Measurements from ENCODE around the gene VPS37B.
A peak's percentile ranks its signal among the peaks of the same experiment; 100 is the strongest.

Gene VPS37B

DNA sequence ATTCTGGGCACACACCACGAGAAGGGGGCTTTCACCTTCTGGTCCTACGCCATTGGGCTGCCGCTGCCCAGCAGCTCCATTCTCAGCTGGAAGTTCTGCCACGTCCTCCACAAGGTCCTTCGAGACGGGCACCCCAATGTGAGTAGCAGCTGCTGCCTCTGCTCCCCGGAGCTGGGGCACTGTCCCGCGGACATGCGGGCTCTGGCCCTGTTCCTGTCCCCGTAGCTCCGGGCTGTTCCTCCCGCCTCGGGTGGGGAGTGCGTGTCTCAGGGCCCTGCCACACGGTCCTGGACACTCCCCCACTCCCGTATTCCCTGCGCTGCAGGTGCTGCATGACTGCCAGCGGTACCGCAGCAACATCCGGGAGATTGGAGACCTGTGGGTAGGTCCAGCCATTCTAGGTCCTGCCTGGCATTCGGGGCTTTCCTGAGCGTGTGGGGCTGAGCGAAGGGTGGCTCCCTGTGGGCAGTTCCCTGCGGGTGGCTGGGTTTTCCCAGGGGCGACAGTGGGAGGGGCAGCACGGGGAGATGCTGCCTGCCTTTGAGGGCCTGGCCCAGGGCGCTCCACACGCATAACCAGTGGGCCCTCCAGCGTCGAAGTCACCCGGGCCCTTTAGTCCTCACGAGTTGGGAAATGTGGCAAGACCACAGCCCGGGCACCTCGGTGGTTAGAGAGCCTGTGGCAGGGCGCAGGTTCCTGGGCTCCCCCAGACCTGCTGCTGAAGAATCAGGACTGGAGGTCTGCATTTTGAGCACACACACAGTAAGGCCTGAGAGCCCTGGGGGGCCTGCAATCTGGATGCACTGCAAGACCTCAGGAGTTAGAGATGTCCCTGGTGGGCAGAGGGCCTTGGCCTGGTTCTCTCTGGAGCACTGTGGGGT, 47.2 kb downstream of the VPS37B start:
- Mint-ChIP-seq H3K4me3 (no peak overlapping the region), H3K9me3 (ENCODE audit: low read depth) (no peaks in the 10 kb centered on the region), H3K27me3 (no peaks in the 10 kb centered on the region), H3K4me1 (ENCODE audit: low read depth) (peaks cover under 1% of the 10 kb centered on the region), H3K27ac (no peak overlapping the region), H3K36me3 (no peaks in the 10 kb centered on the region)

DNA sequence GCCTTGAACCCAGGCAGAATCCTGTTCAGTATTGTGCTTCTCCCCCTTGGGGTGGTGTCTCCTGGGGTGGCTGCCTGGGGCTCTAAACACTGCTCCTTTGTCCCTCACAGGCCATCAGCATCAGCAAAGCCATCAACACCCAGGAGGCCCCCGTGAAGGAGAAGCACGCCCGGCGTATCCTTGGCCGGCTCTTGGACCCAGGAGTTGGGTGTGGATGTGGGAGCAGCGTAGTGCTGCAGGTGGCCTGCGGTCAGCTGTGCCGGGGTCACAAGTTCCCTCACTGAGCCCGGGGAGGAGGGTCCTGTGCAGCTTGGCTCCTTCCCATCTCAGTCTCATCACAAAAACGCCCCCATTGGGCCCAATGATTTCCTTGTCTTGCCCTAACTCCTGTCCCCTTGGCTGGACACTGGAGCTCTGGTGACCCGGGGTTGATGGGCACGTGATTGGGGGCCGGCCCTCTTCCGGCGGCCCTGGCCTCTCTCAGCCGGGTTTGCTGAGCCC, 48.0 kb downstream of the VPS37B start:
- peaks cover 2% of the 10 kb centered on the region for H3K4me1 Mint-ChIP-seq (ENCODE audit: low read depth)
- H3K9me3 Mint-ChIP-seq (ENCODE audit: low read depth) = no peaks in the 10 kb centered on the region
- H3K27me3 Mint-ChIP-seq = no peaks in the 10 kb centered on the region
- no peak overlapping the region for H3K4me3 Mint-ChIP-seq
- no peak overlapping the region for H3K27ac Mint-ChIP-seq
- H3K36me3 Mint-ChIP-seq = no peaks in the 10 kb centered on the region

DNA sequence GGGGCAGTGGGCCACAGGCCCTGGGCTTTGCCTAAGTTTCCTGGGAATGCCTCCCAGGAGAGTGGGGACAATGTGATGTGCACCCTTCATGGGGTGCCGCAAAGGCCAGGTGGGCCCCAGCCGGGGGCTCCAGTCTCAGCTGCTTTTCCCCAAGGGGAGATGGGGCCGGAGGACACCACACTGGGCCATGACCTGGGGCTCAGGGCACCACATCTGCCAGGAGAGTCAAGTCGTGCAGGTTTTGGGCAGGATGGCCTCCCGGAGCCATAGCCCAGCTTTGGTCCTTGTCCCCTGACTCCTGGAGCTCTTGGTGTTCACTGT, 48.4 kb downstream of the VPS37B start:
- Mint-ChIP-seq H3K27ac (no peak overlapping the region), H3K9me3 (ENCODE audit: low read depth) (no peaks in the 10 kb centered on the region), H3K36me3 (no peaks in the 10 kb centered on the region), H3K4me1 (ENCODE audit: low read depth) (peaks cover 2% of the 10 kb centered on the region), H3K27me3 (no peaks in the 10 kb centered on the region), H3K4me3 (no peak overlapping the region)

DNA sequence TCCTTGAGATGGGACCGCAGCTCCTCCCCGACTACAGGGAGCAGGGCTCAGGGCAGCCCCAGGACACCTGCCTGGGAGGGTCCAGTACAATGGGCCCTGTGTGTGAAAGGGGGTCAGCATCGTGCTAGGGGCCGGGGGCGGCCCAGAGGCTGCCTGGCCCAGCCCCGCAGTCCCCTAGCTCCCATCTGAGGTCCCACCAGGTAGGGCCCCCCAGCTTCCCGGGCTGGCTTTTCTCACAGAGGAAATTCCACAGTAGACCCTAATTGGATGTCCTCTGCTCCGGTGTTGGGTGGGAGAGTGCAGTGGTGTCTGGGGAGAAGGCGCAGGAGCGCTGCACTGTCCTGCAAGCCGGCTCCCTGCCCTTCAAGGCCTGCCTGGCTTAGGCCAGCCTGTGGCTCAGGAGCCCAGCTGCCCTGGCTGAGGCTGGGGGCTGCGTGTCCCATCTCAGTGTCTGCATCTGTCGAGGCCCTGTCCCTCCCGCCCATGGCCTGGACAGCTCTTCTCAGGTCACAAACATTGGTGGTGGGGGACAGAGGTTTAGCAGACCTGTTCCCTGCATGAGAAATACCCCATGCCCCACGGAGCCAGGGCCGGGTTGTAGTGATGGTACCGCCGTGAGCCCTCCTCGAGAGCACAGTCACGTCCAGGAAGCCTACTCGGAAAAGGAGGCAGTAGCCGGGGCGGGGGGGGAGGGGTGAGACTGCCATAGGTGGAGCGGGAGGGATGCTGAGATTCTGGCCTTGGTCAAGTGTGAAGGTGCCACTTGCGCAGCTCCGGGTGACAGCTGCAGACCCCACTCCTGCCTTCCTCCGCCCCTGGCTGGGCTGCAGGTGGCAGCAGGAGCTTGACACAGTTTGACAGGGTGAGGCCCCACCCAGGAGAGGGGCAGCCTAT, 49.1 kb downstream of the VPS37B start:
- no peaks in the 10 kb centered on the region for H3K9me3 Mint-ChIP-seq (ENCODE audit: low read depth)
- H3K4me3 Mint-ChIP-seq = no peak overlapping the region
- no peak overlapping the region for H3K27ac Mint-ChIP-seq
- H3K27me3 Mint-ChIP-seq = no peaks in the 10 kb centered on the region
- no peaks in the 10 kb centered on the region for H3K36me3 Mint-ChIP-seq
- H3K4me1 Mint-ChIP-seq (ENCODE audit: low read depth) = peaks cover 2% of the 10 kb centered on the region

DNA sequence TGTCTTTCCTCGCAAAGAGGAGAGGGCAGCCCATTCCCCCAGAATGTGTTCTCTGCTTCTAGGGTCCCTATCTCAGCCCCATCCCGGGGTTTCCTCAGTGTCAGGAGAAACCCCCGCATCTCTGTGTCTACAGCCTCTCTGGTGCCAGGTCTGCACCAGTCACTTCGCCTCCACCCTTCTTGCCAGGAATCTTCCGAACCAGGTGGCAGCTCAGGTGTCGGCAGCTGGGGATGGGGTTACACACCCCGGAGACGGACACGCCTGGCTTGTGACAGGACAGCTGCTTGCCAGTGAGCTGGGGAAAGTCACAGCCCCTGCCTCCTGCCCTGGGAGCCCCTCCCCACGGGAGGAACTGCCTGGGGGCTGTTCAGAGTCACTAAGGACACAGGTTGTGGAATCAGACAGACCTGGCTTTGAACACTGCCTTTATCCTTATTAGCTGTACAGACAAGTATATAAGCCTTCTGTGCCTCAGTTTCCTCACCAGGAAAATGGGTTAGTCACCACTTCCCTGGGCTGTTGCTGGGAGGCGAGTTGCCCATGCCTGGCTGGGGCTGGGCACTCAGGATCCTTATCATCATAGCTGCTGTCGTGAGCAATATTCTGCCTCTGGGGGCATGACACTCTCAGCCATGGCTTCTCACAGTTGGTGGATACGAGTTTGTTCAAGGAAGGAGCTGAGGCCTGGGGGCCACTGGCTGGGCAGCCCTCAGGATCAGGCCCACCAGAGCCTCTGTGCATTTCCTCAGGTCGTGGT, 49.9 kb downstream of the VPS37B start:
- Mint-ChIP-seq H3K27me3 (no peaks in the 10 kb centered on the region), H3K27ac (no peak overlapping the region), H3K4me1 (ENCODE audit: low read depth) (peaks cover 5% of the 10 kb centered on the region), H3K36me3 (no peaks in the 10 kb centered on the region), H3K9me3 (ENCODE audit: low read depth) (no peaks in the 10 kb centered on the region), H3K4me3 (no peak overlapping the region)

DNA sequence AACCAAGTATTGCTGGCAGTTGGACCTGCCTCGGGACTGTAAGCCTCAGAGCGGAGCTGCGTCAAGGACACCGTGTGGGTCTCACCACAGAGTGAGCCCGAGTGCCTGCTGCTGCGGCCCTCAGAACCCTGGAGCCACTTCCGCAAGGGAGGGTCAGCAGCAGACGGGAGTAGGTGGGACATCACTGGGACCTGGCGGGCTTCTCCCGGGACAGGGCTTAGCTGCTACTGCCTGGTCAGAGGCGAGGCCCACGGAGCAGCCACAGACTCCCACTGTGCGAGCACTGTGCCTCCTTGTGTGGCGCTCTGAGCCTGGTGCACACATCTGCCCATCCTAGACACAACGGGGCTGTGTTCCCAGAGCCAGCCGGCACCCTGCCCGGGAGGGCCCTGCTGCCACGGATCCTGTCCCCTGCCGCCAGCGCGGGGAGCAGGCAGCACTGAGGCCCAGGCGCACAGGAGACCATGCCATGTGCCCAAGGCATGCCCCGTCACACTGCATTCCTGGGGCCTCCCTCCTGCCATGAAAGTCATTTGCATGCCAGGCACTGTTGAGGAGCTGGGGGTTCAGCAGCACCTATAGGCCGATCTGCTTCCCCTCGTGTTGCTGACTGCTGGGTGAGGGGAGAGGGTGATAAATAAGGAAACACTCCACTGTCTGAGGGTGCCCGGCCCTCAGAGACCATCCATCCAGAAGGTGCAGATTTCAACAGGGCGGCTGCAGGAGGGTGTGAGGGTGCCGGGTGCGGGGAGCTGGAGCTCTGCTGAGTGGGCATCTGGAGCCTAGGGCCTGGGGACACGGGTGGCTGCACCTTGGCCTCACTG, 50.7 kb downstream of the VPS37B start:
- Mint-ChIP-seq H3K27ac (no peak overlapping the region), H3K27me3 (no peaks in the 10 kb centered on the region), H3K9me3 (ENCODE audit: low read depth) (no peaks in the 10 kb centered on the region), H3K36me3 (no peaks in the 10 kb centered on the region), H3K4me3 (no peak overlapping the region), H3K4me1 (ENCODE audit: low read depth) (peaks cover 9% of the 10 kb centered on the region)

DNA sequence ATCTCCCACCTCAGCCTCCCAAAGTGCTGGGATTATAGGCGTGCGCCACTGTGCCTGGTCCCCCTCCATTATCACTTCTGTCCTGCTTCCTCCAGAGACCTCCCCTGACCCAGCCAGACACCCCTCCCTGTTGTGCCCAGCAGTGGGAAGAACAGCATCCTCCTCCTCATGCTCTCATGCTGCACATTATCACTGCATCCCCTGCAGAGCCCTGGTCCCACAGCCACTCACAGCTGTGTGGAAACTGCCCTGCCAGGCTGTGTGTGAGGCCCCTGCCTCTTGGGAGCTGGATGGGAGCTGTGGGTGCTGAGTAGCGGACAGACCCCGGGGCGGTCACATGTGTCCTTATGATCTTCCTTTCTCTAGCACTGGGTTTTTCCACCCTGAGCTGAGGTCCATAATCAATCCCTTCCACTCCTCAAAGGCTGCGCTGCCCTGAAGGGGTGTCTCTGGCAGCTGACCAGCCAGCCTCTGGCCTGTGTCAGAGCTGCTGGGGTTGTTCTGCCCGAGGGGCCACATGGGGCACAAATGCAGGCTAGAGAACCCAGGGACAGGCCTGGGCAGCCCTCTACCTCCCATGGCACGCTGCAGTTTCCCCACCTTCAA, 51.5 kb downstream of the VPS37B start:
- Mint-ChIP-seq H3K36me3 (no peaks in the 10 kb centered on the region), H3K27ac (no peak overlapping the region), H3K4me3 (no peak overlapping the region), H3K9me3 (ENCODE audit: low read depth) (no peaks in the 10 kb centered on the region), H3K27me3 (no peaks in the 10 kb centered on the region), H3K4me1 (ENCODE audit: low read depth) (peaks cover 11% of the 10 kb centered on the region)

DNA sequence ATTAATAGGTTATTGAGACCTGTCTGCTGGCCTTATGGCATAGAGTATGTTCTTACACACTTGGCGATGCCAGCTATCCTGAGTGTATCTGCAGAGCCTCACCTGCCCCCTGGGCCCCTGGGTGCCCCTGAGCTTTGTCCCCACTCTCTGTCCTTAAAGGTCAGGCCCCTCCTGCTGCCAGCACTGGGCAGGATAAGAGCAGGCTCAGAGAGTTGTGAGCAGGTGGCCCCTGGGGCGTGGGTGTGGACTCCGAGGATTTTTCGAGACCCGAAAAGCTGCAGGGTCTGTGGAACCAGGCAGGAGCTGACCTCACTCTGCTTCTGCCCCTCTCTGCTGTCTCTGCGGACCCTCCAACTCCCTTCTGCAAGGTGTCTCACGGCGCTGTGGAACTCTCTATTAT, 52.5 kb downstream of the VPS37B start:
- Mint-ChIP-seq H3K27me3 (no peaks in the 10 kb centered on the region), H3K27ac (no peak overlapping the region), H3K4me3 (no peak overlapping the region), H3K36me3 (no peaks in the 10 kb centered on the region), H3K9me3 (ENCODE audit: low read depth) (no peaks in the 10 kb centered on the region), H3K4me1 (ENCODE audit: low read depth) (peaks cover 19% of the 10 kb centered on the region)

DNA sequence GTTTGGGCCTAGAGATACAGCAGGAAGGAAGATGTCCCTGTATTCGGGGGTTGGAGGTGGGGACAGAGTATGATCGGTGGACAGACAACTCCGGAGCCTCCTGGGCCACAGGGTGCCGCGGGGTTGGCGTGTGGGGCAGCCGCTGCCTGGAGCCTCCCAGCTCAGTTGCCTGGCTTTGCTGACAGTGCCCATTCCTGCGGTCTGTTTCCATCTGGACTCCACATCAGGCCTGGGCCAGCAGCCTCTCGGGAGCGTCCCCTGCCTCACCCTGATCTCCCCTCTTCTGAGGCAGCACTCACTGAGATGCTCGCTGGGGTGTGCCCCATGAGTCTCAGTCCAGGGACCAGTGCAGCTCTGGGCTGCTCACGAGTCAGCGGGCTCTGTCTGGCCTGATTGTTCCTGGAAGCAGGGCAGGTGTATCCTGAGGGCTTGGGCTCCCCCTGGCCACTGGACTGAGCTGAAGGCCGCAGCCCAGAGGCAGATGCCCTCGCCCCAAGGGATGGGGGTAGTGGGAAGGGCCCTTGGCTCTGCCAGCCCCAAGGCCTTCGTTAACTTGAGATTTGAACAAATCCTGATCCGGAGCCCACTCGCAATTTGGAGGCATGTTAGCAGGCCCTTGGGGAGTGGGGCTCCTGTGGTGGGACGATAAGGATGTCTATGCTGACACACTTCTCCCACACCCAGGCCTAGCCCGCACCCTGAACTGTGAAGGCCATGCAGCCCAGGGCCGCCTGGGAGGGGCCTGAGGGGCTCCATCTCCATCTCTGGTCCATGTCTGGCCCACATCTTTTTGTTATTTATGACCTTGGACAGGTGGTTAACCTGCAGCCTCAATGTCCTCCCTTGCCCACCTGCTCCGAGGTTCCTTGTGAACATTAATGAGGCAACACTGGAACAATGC, 53.2 kb downstream of the VPS37B start:
- H3K4me1 Mint-ChIP-seq (ENCODE audit: low read depth) = peaks cover 26% of the 10 kb centered on the region
- H3K9me3 Mint-ChIP-seq (ENCODE audit: low read depth) = no peaks in the 10 kb centered on the region
- H3K27me3 Mint-ChIP-seq = no peaks in the 10 kb centered on the region
- no peak overlapping the region for H3K4me3 Mint-ChIP-seq
- no peaks in the 10 kb centered on the region for H3K36me3 Mint-ChIP-seq
- no peak overlapping the region for H3K27ac Mint-ChIP-seq

DNA sequence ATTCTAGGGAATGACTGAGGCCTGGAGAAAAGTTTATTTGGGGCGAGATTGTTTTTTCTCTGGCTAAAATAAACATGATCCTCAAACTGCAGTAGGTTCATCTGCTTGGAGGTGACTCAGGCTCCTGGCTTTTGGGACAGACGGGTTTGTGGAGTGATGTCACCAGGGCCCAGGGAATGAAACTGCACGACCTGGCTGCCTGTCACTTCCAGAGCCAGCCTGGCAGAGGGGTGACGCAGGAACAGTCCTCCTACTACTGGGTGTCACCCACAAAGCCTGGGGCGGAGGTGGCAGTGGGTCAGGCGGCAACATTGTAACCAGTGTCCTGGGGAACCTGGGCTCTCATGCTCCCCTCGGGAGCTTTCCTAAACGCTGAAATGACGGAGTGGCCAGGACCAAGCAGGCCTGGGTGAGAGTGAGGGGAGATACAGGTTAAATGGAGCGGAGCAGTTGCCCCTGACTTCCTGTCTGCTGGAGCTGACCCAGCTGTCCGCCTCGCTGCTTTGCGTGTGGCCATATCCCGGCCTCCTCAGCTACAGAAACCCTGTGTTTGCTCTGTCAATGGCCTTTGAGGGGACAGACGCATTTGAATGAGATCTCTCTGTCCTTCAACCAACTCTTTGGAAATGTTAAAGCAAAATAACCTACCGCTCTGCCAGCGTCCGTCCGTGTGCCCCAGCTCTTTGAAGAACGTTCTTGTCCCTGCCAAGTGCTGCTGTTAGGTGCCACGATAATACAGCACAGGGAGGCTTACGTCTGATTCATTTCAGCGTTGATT, 54.2 kb downstream of the VPS37B start:
- Mint-ChIP-seq H3K9me3 (ENCODE audit: low read depth) (no peaks in the 10 kb centered on the region), H3K4me1 (ENCODE audit: low read depth) (peaks cover 34% of the 10 kb centered on the region), H3K4me3 (no peak overlapping the region), H3K27me3 (no peaks in the 10 kb centered on the region), H3K27ac (peak overlapping the region; percentile 34), H3K36me3 (no peaks in the 10 kb centered on the region)

DNA sequence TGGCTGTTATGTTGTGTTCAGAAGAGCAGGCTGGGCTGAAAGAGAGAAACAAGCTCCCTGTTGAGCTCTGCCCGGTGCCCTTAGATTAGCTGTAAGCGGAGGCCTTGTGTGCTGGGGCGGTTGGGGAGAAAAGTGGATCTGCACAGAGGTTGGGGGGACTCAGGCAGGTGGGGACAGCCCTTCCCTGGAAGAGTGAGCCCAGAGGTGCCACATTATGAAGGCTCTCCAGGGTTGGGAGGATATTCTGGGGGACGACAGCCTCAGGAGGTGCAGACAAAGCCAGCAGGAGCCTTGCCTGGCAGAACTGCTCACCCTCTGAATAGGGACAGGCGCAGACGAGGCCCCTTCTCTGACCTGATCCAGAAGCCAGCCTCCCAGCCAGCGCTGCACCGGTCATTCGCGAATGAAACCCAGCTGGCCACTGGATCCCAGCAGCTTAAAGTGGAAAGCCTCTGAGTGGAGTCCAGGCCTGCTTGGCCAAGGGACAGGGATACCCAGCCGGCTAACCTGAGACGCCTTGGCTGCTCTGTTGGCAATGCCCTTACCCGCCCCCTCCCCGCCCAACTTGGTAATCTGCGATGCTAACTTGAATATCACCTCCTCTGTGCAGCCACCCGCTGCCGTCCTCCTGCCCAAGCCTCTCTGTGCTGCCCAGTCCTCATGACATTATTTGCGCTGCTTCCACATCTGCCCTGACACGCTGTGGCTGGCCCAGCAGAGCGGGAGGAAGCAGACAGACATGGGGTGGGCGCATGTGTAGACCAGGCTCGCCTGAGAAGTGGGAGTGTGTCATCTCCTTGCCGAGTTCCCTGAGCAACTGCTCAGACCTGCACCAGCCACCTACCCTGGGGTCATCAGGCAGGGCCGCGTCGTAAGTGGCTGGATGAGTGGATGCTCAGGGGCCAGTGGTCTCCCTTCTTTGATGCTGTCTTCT, 55.1 kb downstream of the VPS37B start:
- H3K27ac Mint-ChIP-seq = peak overlapping the region; percentile 34
- H3K4me3 Mint-ChIP-seq = no peak overlapping the region
- no peaks in the 10 kb centered on the region for H3K27me3 Mint-ChIP-seq
- H3K4me1 Mint-ChIP-seq (ENCODE audit: low read depth) = peaks cover 40% of the 10 kb centered on the region
- no peaks in the 10 kb centered on the region for H3K36me3 Mint-ChIP-seq
- no peaks in the 10 kb centered on the region for H3K9me3 Mint-ChIP-seq (ENCODE audit: low read depth)
